WTC11 (cell line): ENCODE measurements around the gene SLC5A3.

Experiments
- GRHL2 ChIP-seq: fragments of 250-450 bp; sonication (Bioruptor Pico); IDR thresholded peaks from 2 replicates; pipeline ENCODE4 v1.8.0; 2022; ENCODE audit warnings: mild to moderate bottlenecking, moderate library complexity; ENCODE audit not compliant: insufficient replicate concordance, severe bottlenecking
- TF ChIP-seq, protein P1 (sequence below): fragments of 200-600 bp; IDR thresholded peaks from 2 replicates; pipeline ENCODE4 v1.8.0; 2022; ENCODE audit warnings: antibody characterized with exemption
- TF ChIP-seq, protein P2 (sequence below): sonication (generic); formaldehyde crosslinking; conservative IDR thresholded peaks from 2 replicates; pipeline ENCODE4 v1.8.1; 2022; ENCODE audit warnings: mild to moderate bottlenecking, missing genetic modification reagents

DNA sequence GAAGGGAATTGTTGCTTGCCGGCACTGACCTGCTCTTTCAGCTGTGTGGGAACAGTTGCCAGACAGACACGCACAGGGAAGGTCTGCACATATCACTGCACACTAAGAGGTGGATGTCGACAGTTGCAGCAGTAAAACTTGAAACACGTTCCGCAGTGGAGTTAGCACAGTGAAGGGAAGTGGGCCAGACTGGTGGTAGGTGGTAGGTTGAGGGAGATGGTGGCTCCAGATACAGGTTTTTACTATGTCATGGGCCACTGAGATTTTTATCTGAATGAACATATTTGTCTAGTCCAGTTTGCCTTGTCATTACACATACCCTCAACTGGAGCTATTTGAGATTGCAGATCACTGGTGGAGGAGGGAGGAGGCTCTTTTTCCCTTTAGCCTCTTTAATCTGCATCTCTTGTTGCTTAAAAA is 13.5 kb downstream of the SLC5A3 start:
- TF ChIP-seq, protein P1, sequence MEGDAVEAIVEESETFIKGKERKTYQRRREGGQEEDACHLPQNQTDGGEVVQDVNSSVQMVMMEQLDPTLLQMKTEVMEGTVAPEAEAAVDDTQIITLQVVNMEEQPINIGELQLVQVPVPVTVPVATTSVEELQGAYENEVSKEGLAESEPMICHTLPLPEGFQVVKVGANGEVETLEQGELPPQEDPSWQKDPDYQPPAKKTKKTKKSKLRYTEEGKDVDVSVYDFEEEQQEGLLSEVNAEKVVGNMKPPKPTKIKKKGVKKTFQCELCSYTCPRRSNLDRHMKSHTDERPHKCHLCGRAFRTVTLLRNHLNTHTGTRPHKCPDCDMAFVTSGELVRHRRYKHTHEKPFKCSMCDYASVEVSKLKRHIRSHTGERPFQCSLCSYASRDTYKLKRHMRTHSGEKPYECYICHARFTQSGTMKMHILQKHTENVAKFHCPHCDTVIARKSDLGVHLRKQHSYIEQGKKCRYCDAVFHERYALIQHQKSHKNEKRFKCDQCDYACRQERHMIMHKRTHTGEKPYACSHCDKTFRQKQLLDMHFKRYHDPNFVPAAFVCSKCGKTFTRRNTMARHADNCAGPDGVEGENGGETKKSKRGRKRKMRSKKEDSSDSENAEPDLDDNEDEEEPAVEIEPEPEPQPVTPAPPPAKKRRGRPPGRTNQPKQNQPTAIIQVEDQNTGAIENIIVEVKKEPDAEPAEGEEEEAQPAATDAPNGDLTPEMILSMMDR = no peak
- TF ChIP-seq, protein P2, sequence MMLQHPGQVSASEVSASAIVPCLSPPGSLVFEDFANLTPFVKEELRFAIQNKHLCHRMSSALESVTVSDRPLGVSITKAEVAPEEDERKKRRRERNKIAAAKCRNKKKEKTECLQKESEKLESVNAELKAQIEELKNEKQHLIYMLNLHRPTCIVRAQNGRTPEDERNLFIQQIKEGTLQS (CRISPR knock-in tag) = no peak
- TF ChIP-seq GRHL2 (CRISPR knock-in tag) = no peak
